ENCODE data around the gene LRRK2. TPM values are rescaled to one million over a fixed set of nuclear protein-coding genes. Genes with fewer than 3 reads are reported as not detected.

LRRK2 gene
- total and polyA plus RNA-seq, 3 donors from 2014 or later, result 3.4 to 6.2 (median 5.1) TPM

GRCh38 chr12:40292788-40293429 lies 68.1 kb downstream of the LRRK2 start:
- TF ChIP-seq CTCF (IDR thresholded peaks at IDR 0.05) (no peak), POLR2A (IDR thresholded peaks at IDR 0.05) (no peak)
- Histone ChIP-seq H3K36me3 (ENCODE audit: low read depth, missing control alignments) (no peaks in the 10 kb centered on the region), H3K4me3 (no peak overlapping the region), H3K4me1 (no peaks in the 10 kb centered on the region), H3K27ac (no peak overlapping the region), H3K9me3 (no peaks in the 10 kb centered on the region), H3K27me3 (no peaks in the 10 kb centered on the region)
- intact Hi-C loops (cut with DNase I; ENCODE audit: low total_unique reads), result no loop called here
- DNase-seq, result no peak
- 87 to 90% methylated on average over 3 of the region's 3 CpGs for WGBS, 2 donors

- Histone ChIP-seq H3K4me3 (no peak overlapping the region), H3K4me1 (no peaks in the 10 kb centered on the region), H3K27ac (no peak overlapping the region), H3K9me3 (no peaks in the 10 kb centered on the region), H3K36me3 (ENCODE audit: low read depth, missing control alignments) (no peaks in the 10 kb centered on the region), H3K27me3 (no peaks in the 10 kb centered on the region)
- no peak for DNase-seq
- intact Hi-C loops (cut with DNase I; ENCODE audit: low total_unique reads), result no loop called here
- 88 to 97% methylated on average over 8 of the region's 8 CpGs for WGBS, 2 donors
- TF ChIP-seq CTCF (IDR thresholded peaks at IDR 0.05), result no peak
- TF ChIP-seq POLR2A (IDR thresholded peaks at IDR 0.05), result no peak
Measured at GRCh38 chr12:40298341-40298740, 73.5 kb downstream of the LRRK2 start.

GRCh38 chr12:40300490-40300889 lies 75.7 kb downstream of the LRRK2 start:
- TF ChIP-seq CTCF (IDR thresholded peaks at IDR 0.05) (no peak), POLR2A (IDR thresholded peaks at IDR 0.05) (no peak)
- H3K9me3 ChIP-seq, result no peaks in the 10 kb centered on the region
- no peak overlapping the region for H3K27ac ChIP-seq
- WGBS, 2 donors, result 88 to 89% methylated on average over 3 of the region's 3 CpGs
- DNase-seq, result no peak
- no peaks in the 10 kb centered on the region for H3K36me3 ChIP-seq (ENCODE audit: low read depth, missing control alignments)
- no peaks in the 10 kb centered on the region for H3K27me3 ChIP-seq
- H3K4me3 ChIP-seq, result no peak overlapping the region
- intact Hi-C loops (cut with DNase I; ENCODE audit: low total_unique reads), result no loop called here
- H3K4me1 ChIP-seq, result no peaks in the 10 kb centered on the region

- TF ChIP-seq POLR2A (IDR thresholded peaks at IDR 0.05), result no peak
- no peak for TF ChIP-seq CTCF (IDR thresholded peaks at IDR 0.05)
- DNase-seq, result no peak
- H3K27me3 ChIP-seq, result no peaks in the 10 kb centered on the region
- WGBS, 2 donors, result 88 to 90% methylated on average over 6 of the region's 6 CpGs
- H3K36me3 ChIP-seq (ENCODE audit: low read depth, missing control alignments), result no peaks in the 10 kb centered on the region
- no peak overlapping the region for H3K4me3 ChIP-seq
- H3K27ac ChIP-seq, result no peak overlapping the region
- H3K4me1 ChIP-seq, result no peaks in the 10 kb centered on the region
- intact Hi-C loops (cut with DNase I; ENCODE audit: low total_unique reads), result no loop called here
- no peaks in the 10 kb centered on the region for H3K9me3 ChIP-seq
Measured at GRCh38 chr12:40309001-40309400, 84.2 kb downstream of the LRRK2 start.

- no peak overlapping the region for H3K4me3 ChIP-seq
- no peaks in the 10 kb centered on the region for H3K36me3 ChIP-seq (ENCODE audit: low read depth, missing control alignments)
- TF ChIP-seq POLR2A (IDR thresholded peaks at IDR 0.05) (no peak), CTCF (IDR thresholded peaks at IDR 0.05) (no peak)
- WGBS, 2 donors, result 92% methylated on average over 9 of the region's 9 CpGs
- no peak overlapping the region for H3K27ac ChIP-seq
- H3K9me3 ChIP-seq, result no peaks in the 10 kb centered on the region
- no peak for DNase-seq
- no peaks in the 10 kb centered on the region for H3K4me1 ChIP-seq
- H3K27me3 ChIP-seq, result no peaks in the 10 kb centered on the region
- intact Hi-C loops (cut with DNase I; ENCODE audit: low total_unique reads), result no loop called here
Measured at GRCh38 chr12:40310211-40310610, 85.4 kb downstream of the LRRK2 start.
